PFSK-1 (cell line): ENCODE measurements around the gene RLIM.

Experiments
- FOXP2 ChIP-seq: optimal IDR thresholded peaks from 2 replicates; pipeline ENCODE3; 2011; ENCODE audit warnings: borderline replicate concordance, control low read depth, inconsistent platforms; ENCODE audit not compliant: insufficient read depth; ENCODE audit errors: extremely low read length, extremely low read depth
- POLR2AphosphoS5 ChIP-seq: IDR thresholded peaks from 2 replicates; pipeline ENCODE4 v1.6.1; 2012; ENCODE audit warnings: low read depth, mild to moderate bottlenecking, control low read depth, low read length, moderate library complexity
- SIN3A ChIP-seq: IDR thresholded peaks from 2 replicates; pipeline ENCODE4 v1.6.1; 2012; ENCODE audit warnings: mild to moderate bottlenecking, low read length, moderate library complexity, borderline replicate concordance; ENCODE audit not compliant: insufficient read depth
- TAF1 ChIP-seq: IDR thresholded peaks from 2 replicates; pipeline ENCODE4 v1.6.1; 2012; ENCODE audit warnings: low read length, control low read depth, borderline replicate concordance; ENCODE audit not compliant: insufficient read depth
- TF ChIP-seq, protein P1 (sequence below), 2 experiments: IDR thresholded peaks; 2 replicates each; pipeline versions ENCODE4 v1.6.1 to v1.8.0; 2011 to 2012; ENCODE audit warnings: low read depth in 2 of 2, low read length in 2 of 2, control low read depth in 1 of 2, inconsistent platforms in 1 of 2, mild to moderate bottlenecking in 1 of 2, moderate library complexity in 1 of 2; ENCODE audit not compliant: insufficient read depth in 1 of 2

Gene RLIM

DNA sequence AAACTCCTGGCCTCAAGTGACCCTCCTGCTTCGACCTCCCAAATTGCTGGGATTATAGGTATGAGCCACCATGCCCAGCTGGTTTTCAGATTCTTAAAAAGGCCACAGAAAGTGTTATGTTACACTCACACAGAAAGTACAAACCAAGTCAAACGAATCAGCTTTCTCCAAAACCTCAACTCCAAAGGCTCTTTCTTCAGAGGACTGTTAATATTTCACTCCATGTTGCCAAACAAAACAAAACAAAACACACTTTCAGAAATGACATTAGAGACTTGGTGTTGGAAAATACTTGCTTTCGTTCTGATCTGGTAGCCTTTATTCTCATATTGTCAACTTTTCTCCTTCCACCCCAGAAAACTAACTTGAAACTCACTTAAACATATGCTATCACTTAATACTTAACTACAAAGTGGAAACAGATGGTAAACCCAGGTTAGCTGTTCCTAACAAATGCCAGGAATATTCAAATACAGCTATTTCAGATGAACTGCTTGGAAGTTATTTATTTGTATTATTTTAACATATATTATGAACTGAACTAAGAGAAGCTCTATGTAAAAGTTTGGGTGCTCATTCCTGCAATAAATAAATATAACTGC, 34.7 kb downstream of the RLIM start:
- TF ChIP-seq POLR2AphosphoS5 (no peak), FOXP2 (no peak), TAF1 (no peak), SIN3A (no peak)
- TF ChIP-seq, protein P1, sequence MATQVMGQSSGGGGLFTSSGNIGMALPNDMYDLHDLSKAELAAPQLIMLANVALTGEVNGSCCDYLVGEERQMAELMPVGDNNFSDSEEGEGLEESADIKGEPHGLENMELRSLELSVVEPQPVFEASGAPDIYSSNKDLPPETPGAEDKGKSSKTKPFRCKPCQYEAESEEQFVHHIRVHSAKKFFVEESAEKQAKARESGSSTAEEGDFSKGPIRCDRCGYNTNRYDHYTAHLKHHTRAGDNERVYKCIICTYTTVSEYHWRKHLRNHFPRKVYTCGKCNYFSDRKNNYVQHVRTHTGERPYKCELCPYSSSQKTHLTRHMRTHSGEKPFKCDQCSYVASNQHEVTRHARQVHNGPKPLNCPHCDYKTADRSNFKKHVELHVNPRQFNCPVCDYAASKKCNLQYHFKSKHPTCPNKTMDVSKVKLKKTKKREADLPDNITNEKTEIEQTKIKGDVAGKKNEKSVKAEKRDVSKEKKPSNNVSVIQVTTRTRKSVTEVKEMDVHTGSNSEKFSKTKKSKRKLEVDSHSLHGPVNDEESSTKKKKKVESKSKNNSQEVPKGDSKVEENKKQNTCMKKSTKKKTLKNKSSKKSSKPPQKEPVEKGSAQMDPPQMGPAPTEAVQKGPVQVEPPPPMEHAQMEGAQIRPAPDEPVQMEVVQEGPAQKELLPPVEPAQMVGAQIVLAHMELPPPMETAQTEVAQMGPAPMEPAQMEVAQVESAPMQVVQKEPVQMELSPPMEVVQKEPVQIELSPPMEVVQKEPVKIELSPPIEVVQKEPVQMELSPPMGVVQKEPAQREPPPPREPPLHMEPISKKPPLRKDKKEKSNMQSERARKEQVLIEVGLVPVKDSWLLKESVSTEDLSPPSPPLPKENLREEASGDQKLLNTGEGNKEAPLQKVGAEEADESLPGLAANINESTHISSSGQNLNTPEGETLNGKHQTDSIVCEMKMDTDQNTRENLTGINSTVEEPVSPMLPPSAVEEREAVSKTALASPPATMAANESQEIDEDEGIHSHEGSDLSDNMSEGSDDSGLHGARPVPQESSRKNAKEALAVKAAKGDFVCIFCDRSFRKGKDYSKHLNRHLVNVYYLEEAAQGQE (IDR thresholded peaks at IDR 0.05; ENCODE audit: insufficient read depth in 1 of 2, low read depth in 2 of 2, low read length in 2 of 2), result no peak

DNA sequence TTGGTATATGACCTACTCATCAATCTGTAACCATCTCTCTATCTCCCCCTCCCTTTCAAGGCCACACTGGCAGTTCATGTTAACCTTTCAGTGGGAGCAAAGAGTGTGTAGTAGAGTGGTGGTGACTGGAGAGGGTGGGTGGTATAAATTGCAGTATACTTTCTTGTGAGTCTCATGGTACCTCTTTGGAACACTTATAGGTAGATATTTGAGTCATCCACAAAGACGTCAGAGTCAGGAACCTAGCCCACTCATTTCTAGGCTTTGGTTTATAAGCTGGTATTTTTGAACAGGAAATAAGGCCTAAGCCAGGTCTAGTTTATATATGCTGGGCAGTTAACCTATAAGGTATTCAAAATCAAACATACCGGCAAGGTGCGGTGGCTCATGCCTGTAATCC, 36.3 kb downstream of the RLIM start:
- TF ChIP-seq POLR2AphosphoS5 (no peak), TAF1 (no peak)

DNA sequence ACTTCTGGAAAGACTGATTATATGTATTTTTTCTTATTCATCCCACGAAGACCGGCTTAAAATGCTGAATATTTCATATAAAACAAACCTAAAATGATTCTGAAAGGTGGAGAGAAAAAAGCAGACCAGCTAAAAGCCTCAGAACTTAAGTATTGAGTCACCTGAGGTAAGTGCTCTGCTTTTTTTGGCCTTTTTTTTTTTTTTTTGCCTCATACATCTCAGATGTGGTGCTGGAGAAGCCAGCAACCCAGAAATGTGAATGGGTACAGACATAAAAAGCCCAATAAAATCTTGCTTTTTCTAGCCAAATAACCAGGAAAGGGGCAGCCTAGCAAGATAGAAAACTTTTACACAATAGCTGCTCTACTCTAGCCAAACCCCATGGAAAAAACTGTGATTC, 57.0 kb downstream of the RLIM start:
- TF ChIP-seq TAF1, result no peak
- TF ChIP-seq, protein P1 (IDR thresholded peaks at IDR 0.05; ENCODE audit: insufficient read depth in 1 of 2, low read depth in 2 of 2, low read length in 2 of 2), result no peak
- TF ChIP-seq POLR2AphosphoS5, result no peak
- TF ChIP-seq FOXP2, result no peak
- no peak for TF ChIP-seq SIN3A

DNA sequence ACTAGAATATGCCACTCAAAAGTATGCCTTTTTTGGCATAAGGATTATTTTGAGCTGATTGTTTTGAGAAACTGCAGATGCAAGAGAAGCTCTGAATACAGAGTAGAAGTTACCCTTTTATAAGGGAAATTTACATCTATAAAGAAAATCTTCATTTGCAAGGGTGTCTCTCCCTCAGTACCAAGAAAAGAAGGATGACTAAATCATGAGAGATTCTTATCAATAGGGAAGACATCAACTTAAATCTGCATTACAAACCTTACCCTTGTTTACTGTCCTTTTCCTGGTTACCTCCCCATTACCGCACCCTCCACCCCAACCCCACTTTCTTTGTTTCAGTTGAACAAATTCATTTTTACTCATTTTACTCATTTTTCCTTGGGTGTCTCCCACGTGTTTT, 62.5 kb downstream of the RLIM start:
- TF ChIP-seq TAF1, result no peak
- TF ChIP-seq SIN3A, result no peak
- TF ChIP-seq, protein P1 (IDR thresholded peaks at IDR 0.05; ENCODE audit: insufficient read depth in 1 of 2, low read depth in 2 of 2, low read length in 2 of 2), result no peak
- no peak for TF ChIP-seq POLR2AphosphoS5
- TF ChIP-seq FOXP2, result no peak

DNA sequence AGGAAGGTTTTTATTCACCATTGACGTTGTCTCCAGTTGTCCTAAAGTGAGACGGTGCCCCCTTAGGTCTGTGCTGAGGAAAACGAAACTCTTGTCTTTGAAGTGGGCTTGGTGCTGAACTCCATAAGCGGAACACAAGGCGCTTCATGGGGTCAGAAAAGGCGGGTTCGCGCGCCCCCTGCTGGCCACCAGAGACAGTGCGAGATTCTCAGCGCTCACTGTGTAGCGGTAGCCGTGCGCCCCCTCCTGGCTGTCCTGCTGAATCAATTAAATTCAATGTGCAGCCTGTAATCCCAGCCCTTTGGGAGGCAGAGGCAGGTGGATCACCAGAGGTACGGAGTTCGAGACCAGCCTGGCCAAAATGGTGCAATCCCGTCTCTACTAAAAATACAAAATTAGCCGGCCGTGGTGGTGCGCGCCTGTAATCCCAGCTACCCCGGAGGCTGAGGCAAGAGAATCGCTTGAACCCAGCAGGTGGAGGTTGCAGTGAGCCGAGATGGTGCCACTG, 64.1 kb downstream of the RLIM start:
- TF ChIP-seq FOXP2, result peak; percentile 20
- TF ChIP-seq, protein P1 (IDR thresholded peaks at IDR 0.05; ENCODE audit: insufficient read depth in 1 of 2, low read depth in 2 of 2, low read length in 2 of 2), result no peak
- no peak for TF ChIP-seq TAF1
- no peak for TF ChIP-seq SIN3A
